ENCODE results near the gene CSRNP3.

The CSRNP3 gene

DNA sequence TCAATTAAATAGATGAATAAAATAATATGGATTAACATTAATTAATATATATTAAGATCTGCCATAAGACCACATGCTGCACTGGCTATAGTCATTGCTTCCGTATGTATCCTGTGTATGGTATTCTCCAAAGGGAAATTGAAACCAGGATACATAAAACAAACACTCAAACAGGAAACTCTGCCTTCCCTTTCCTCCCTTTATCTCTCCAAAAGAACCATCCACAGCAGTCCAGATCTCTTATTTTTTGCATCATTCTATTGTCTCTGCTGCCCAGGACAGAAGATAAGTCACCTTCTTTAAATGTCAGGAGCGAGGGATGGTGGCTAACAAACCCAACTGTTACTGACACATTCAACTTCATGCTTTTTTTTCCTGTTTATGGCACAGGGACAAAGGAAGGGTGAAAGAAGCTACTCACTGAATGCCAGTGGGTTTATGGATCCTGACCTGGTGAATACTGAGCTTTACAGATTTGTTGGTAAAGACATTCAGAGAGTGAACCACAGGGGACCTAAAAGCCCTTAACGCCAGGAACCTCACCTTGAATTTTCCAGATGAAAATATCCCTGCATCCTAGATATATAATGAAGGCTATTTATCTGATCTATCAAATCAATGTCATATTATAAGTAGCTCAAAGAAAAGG, 67.5 kb downstream of the CSRNP3 start:
- Histone ChIP-seq H3K36me3 (ENCODE audit: insufficient read depth, insufficient read length, low read length) (no peaks in the 10 kb centered on the region), H3K4me3 (ENCODE audit: insufficient read length, low read depth) (no peak overlapping the region), H3K9me3 (ENCODE audit: insufficient read depth, low read length) (no peaks in the 10 kb centered on the region), H3K27me3 (ENCODE audit: insufficient read depth, insufficient read length) (no peaks in the 10 kb centered on the region), H3K4me1 (ENCODE audit: insufficient read depth, insufficient read length) (no peaks in the 10 kb centered on the region), H3K9ac (ENCODE audit: insufficient read length, low read depth) (no peak overlapping the region)
- no peak for DNase-seq (ENCODE audit: low read depth, low spot score)
- TF ChIP-seq ZNF274 (IDR thresholded peaks at IDR 0.05; ENCODE audit: low read depth, low read length) (no peak), SUZ12 (IDR thresholded peaks at IDR 0.05; ENCODE audit: extremely low read depth, insufficient read depth, insufficient read length) (no peak), YY1 (IDR thresholded peaks at IDR 0.05; ENCODE audit: insufficient read depth, insufficient read length) (no peak)

DNA sequence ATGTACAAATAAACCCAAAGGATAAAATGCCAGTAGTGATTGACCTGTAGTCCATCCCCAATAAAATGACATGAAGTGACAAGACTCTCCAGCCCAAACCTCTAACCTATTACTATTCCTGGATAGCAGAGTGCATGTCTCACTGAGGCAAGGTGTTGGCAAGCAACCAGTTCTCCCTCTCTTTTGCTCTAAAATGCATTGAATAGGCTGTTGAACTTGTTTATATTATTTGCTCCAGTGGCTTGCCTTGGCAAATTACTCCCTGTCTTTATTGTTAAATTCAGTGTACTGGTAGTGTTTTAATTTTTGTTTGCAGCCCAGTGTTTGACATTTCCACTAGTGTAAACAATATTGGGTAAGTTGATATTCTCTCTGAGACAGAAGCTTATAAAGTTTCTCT, 70.5 kb downstream of the CSRNP3 start:
- no peaks in the 10 kb centered on the region for H3K9me3 ChIP-seq (ENCODE audit: insufficient read depth, low read length)
- H3K4me3 ChIP-seq (ENCODE audit: insufficient read length, low read depth): no peak overlapping the region
- no peaks in the 10 kb centered on the region for H3K4me1 ChIP-seq (ENCODE audit: insufficient read depth, insufficient read length)
- TF ChIP-seq ZNF274 (IDR thresholded peaks at IDR 0.05; ENCODE audit: low read depth, low read length): no peak
- no peak for TF ChIP-seq YY1 (IDR thresholded peaks at IDR 0.05; ENCODE audit: insufficient read depth, insufficient read length)
- TF ChIP-seq SUZ12 (IDR thresholded peaks at IDR 0.05; ENCODE audit: extremely low read depth, insufficient read depth, insufficient read length): no peak
- no peak overlapping the region for H3K9ac ChIP-seq (ENCODE audit: insufficient read length, low read depth)
- no peaks in the 10 kb centered on the region for H3K27me3 ChIP-seq (ENCODE audit: insufficient read depth, insufficient read length)
- no peak for DNase-seq (ENCODE audit: low read depth, low spot score)
- no peaks in the 10 kb centered on the region for H3K36me3 ChIP-seq (ENCODE audit: insufficient read depth, insufficient read length, low read length)

DNA sequence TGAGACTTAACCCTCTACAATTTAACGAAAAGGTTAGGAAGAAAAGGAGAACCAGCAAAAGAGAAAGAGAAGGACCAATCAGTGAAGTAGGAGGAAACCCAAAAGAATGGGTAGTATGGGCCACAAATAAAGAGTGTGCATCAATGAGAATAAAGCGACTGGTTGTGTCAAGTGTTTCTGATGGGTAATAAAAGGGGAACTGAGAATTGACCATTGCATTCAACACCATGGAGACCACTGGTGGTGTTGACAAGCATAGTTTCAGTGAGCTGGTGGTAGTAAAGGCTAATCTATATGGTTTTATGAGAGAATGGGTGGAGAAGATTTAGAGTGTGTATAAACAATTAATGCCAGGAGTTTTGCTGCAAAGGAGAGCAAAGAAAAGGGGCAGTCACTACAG, 75.4 kb downstream of the CSRNP3 start:
- Histone ChIP-seq H3K27me3 (ENCODE audit: insufficient read depth, insufficient read length) (no peaks in the 10 kb centered on the region), H3K9me3 (ENCODE audit: insufficient read depth, low read length) (no peaks in the 10 kb centered on the region), H3K9ac (ENCODE audit: insufficient read length, low read depth) (no peak overlapping the region), H3K4me3 (ENCODE audit: insufficient read length, low read depth) (no peak overlapping the region), H3K4me1 (ENCODE audit: insufficient read depth, insufficient read length) (no peaks in the 10 kb centered on the region), H3K36me3 (ENCODE audit: insufficient read depth, insufficient read length, low read length) (no peaks in the 10 kb centered on the region)
- TF ChIP-seq SUZ12 (IDR thresholded peaks at IDR 0.05; ENCODE audit: extremely low read depth, insufficient read depth, insufficient read length): no peak
- no peak for TF ChIP-seq YY1 (IDR thresholded peaks at IDR 0.05; ENCODE audit: insufficient read depth, insufficient read length)
- no peak for TF ChIP-seq ZNF274 (IDR thresholded peaks at IDR 0.05; ENCODE audit: low read depth, low read length)
- DNase-seq (ENCODE audit: low read depth, low spot score): no peak

DNA sequence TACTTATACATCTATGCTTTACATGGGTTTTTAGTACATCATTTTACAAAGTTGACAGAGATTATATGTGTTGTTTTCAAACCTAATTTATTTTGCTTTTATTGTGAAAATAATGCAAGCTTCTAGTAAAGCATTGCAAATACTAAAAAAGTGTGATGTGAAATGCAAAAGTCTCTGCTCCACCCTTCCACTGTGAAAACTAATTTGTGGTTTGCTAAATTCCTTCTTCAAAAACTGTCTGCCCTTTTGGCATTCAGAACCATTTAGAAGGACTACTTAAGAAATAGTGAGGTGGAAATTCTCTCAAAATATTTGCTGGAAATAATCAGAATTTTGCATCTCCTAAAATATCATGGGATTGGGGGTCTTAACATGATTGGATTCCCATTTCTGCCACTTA, 78.4 kb downstream of the CSRNP3 start:
- Histone ChIP-seq H3K4me1 (ENCODE audit: insufficient read depth, insufficient read length) (no peaks in the 10 kb centered on the region), H3K4me3 (ENCODE audit: insufficient read length, low read depth) (no peak overlapping the region), H3K36me3 (ENCODE audit: insufficient read depth, insufficient read length, low read length) (no peaks in the 10 kb centered on the region), H3K9ac (ENCODE audit: insufficient read length, low read depth) (no peak overlapping the region), H3K27me3 (ENCODE audit: insufficient read depth, insufficient read length) (no peaks in the 10 kb centered on the region), H3K9me3 (ENCODE audit: insufficient read depth, low read length) (no peaks in the 10 kb centered on the region)
- TF ChIP-seq YY1 (IDR thresholded peaks at IDR 0.05; ENCODE audit: insufficient read depth, insufficient read length) (no peak), ZNF274 (IDR thresholded peaks at IDR 0.05; ENCODE audit: low read depth, low read length) (no peak), SUZ12 (IDR thresholded peaks at IDR 0.05; ENCODE audit: extremely low read depth, insufficient read depth, insufficient read length) (no peak)
- no peak for DNase-seq (ENCODE audit: low read depth, low spot score)

DNA sequence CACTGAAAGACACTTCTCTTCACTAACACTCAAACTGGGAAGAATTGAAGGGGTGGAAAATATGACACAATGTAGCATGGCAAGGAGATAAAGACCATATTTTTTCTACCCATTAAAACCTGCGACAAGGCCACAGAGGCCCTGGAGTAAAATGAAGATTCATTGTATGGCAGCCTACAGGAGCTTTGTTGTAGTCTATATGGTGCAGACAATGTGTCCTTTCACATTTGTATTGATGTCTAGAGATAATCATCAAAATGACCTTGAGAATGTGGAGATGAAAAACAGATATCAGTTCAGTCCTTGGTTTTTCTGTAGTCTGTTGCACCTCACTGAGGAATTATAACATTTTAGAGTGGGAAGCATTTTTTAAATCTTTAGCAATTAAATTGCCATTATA, 80.1 kb downstream of the CSRNP3 start:
- Histone ChIP-seq H3K9me3 (ENCODE audit: insufficient read depth, low read length) (no peaks in the 10 kb centered on the region), H3K4me1 (ENCODE audit: insufficient read depth, insufficient read length) (no peaks in the 10 kb centered on the region), H3K4me3 (ENCODE audit: insufficient read length, low read depth) (no peak overlapping the region), H3K9ac (ENCODE audit: insufficient read length, low read depth) (no peak overlapping the region), H3K36me3 (ENCODE audit: insufficient read depth, insufficient read length, low read length) (no peaks in the 10 kb centered on the region), H3K27me3 (ENCODE audit: insufficient read depth, insufficient read length) (no peaks in the 10 kb centered on the region)
- TF ChIP-seq SUZ12 (IDR thresholded peaks at IDR 0.05; ENCODE audit: extremely low read depth, insufficient read depth, insufficient read length) (no peak), ZNF274 (IDR thresholded peaks at IDR 0.05; ENCODE audit: low read depth, low read length) (no peak), YY1 (IDR thresholded peaks at IDR 0.05; ENCODE audit: insufficient read depth, insufficient read length) (no peak)
- DNase-seq (ENCODE audit: low read depth, low spot score): no peak

DNA sequence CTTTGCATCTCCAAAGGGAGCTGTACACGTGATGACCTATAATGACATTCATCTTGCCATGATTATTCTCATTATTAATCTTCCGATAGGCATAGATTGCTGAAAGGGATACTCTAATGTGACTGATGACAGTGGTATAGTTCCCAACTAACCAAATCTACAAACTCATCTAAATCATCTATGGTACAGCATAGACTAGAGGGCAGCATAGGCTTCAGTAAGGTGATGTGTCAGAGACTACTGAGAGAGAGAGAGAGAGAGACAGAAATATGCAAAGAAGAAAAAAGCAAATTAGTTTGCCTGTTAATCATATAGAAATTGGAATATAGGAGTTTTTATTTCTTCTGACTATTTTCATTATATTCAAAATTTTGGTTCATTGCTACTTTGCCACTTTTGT, 89.3 kb downstream of the CSRNP3 start:
- Histone ChIP-seq H3K27me3 (ENCODE audit: insufficient read depth, insufficient read length) (no peaks in the 10 kb centered on the region), H3K4me1 (ENCODE audit: insufficient read depth, insufficient read length) (no peaks in the 10 kb centered on the region), H3K4me3 (ENCODE audit: insufficient read length, low read depth) (no peak overlapping the region), H3K9ac (ENCODE audit: insufficient read length, low read depth) (no peak overlapping the region), H3K9me3 (ENCODE audit: insufficient read depth, low read length) (no peaks in the 10 kb centered on the region), H3K36me3 (ENCODE audit: insufficient read depth, insufficient read length, low read length) (no peaks in the 10 kb centered on the region)
- DNase-seq (ENCODE audit: low read depth, low spot score): no peak
- TF ChIP-seq YY1 (IDR thresholded peaks at IDR 0.05; ENCODE audit: insufficient read depth, insufficient read length): no peak
- TF ChIP-seq SUZ12 (IDR thresholded peaks at IDR 0.05; ENCODE audit: extremely low read depth, insufficient read depth, insufficient read length): no peak

DNA sequence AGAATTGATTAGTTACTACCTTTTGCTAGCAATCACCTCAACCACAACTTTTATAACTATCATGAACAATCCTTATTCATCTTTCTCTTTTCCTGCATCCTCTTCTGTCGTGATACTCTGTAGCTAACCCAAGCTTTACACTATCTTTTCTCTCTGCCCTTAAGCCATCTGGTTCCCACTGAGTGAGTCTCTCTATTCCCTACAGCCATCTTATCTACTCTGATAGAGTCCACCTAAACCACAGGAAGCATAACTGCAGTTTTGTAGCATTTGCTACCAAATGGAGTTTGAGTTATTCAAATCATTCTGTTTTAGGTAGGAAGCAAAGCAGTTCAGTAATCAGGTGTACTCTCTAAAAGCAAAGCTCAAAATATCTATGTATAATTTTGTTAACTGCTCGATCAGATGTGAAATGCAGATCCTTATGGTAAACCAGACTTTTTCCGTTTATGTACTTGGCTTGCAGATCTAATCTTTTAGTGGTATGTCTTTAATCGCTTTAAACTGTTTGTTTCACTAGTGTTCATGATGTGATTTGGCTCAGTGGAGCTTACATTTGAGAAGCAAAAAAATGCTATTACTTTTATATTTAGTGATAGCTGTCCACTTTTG, 91.0 kb downstream of the CSRNP3 start:
- no peak for DNase-seq (ENCODE audit: low read depth, low spot score)
- no peaks in the 10 kb centered on the region for H3K36me3 ChIP-seq (ENCODE audit: insufficient read depth, insufficient read length, low read length)
- no peaks in the 10 kb centered on the region for H3K9me3 ChIP-seq (ENCODE audit: insufficient read depth, low read length)
- no peaks in the 10 kb centered on the region for H3K27me3 ChIP-seq (ENCODE audit: insufficient read depth, insufficient read length)
- no peaks in the 10 kb centered on the region for H3K4me1 ChIP-seq (ENCODE audit: insufficient read depth, insufficient read length)
- TF ChIP-seq SUZ12 (IDR thresholded peaks at IDR 0.05; ENCODE audit: extremely low read depth, insufficient read depth, insufficient read length): no peak
- no peak for TF ChIP-seq YY1 (IDR thresholded peaks at IDR 0.05; ENCODE audit: insufficient read depth, insufficient read length)
- TF ChIP-seq ZNF274 (IDR thresholded peaks at IDR 0.05; ENCODE audit: low read depth, low read length): no peak
- H3K9ac ChIP-seq (ENCODE audit: insufficient read length, low read depth): no peak overlapping the region
- no peak overlapping the region for H3K4me3 ChIP-seq (ENCODE audit: insufficient read length, low read depth)

All from NT2/D1 (cell line).